HepG2 (cell line): ENCODE data around the gene HES6. TPM values are rescaled to one million over a fixed set of nuclear protein-coding genes. Genes with fewer than 3 reads are reported as not detected.

ENCODE experiments used
- ARID5B ChIP-seq: IDR thresholded peaks from 2 replicates; pipeline ENCODE4 v1.4.0; 2020; ENCODE audit warnings: mild to moderate bottlenecking, missing genetic modification reagents
- KDM3A ChIP-seq: IDR thresholded peaks from 2 replicates; pipeline ENCODE4 v1.6.1; 2018; ENCODE audit warnings: low read depth, missing compliant biosample characterization
- ZNF687 ChIP-seq: sonication (generic); formaldehyde crosslinking; IDR thresholded peaks from 2 replicates; pipeline ENCODE4 v1.5.1; 2020; ENCODE audit warnings: mild to moderate bottlenecking, missing genetic modification reagents, moderate library complexity
- polyA plus RNA-seq, 8 experiments: library from polyadenylated mRNA; depleted of rRNA in 3 of 8; stranded (reverse) in 7 of 8; unstranded in 1 of 8; fragments of >200 nt; fragmentation: Illumina TruSeq in 4 of 8; extraction: Trizol in 4 of 8; gene quantifications; 2 replicates each; pipeline versions ENCODE4 v1.2.1 to v1.2.3, GENCODE V29; 2011 to 2016; ENCODE audit warnings: low read depth in 4 of 8, missing spikeins in 1 of 8, mixed read lengths in 1 of 8; ENCODE audit not compliant: insufficient read depth in 1 of 8
- total RNA-seq, 5 experiments: library from RNA; depleted of rRNA; stranded (reverse); fragments of >200 nt; fragmentation: Illumina TruSeq; extraction: Trizol; gene quantifications; 2 replicates each; pipeline ENCODE4 v1.2.3, GENCODE V29; 2016; ENCODE audit warnings: low read depth in 1 of 5

HES6 gene
- total and polyA plus RNA-seq, 2 of the 13 experiments (the other 11 are each of a cell fraction or from before 2014, with no cell fraction given) = 19.5 to 82.8 TPM

GRCh38 chr2:238287737-238288649 lies 48.2 kb upstream of the HES6 start, which contains the start of gene PER2 (continued):
- TF ChIP-seq ARID5B (CRISPR knock-in tag) (peak; percentile 17; the same call in 1 of the 2 replicates), ZNF687 (no peak; the same call in none of the 2 replicates), KDM3A (CRISPR knock-in tag) (no peak)
